ENCODE measurements around the gene FSIP1.

The FSIP1 gene

GRCh38 chr15:39752991-39753390, 29.6 kb downstream of the FSIP1 start:
- DNase-seq = no peak

- DNase-seq = no peak
Measured at GRCh38 chr15:39752246-39752645, 30.4 kb downstream of the FSIP1 start.

- peak; percentile 42 for DNase-seq
Measured at GRCh38 chr15:39748276-39748675, 34.4 kb downstream of the FSIP1 start.

GRCh38 chr15:39747326-39747725, 35.3 kb downstream of the FSIP1 start:
- DNase-seq = peak; percentile 41

- DNase-seq = no peak
Measured at GRCh38 chr15:39746714-39747276, 35.8 kb downstream of the FSIP1 start.

GRCh38 chr15:39746176-39746575, 36.5 kb downstream of the FSIP1 start:
- DNase-seq = no peak

- no peak for DNase-seq
Measured at GRCh38 chr15:39745415-39745814, 37.2 kb downstream of the FSIP1 start.

- no peak for DNase-seq
Measured at GRCh38 chr15:39744334-39745103, 38.1 kb downstream of the FSIP1 start.

GRCh38 chr15:39743611-39744010, 39.0 kb downstream of the FSIP1 start:
- DNase-seq = no peak

- DNase-seq = no peak
Measured at GRCh38 chr15:39741258-39741657, 41.4 kb downstream of the FSIP1 start.

GRCh38 chr15:39738998-39739397, 43.6 kb downstream of the FSIP1 start:
- no peak for DNase-seq

- no peak for DNase-seq
Measured at GRCh38 chr15:39737196-39737550, 45.5 kb downstream of the FSIP1 start.

- DNase-seq = no peak
Measured at GRCh38 chr15:39736412-39737195, 46.0 kb downstream of the FSIP1 start.

- no peak for DNase-seq
Measured at GRCh38 chr15:39735120-39735717, 47.4 kb downstream of the FSIP1 start.

GRCh38 chr15:39731266-39731665, 51.4 kb downstream of the FSIP1 start:
- DNase-seq = no peak

GRCh38 chr15:39730552-39730951, 52.1 kb downstream of the FSIP1 start:
- no peak for DNase-seq

- DNase-seq = no peak
Measured at GRCh38 chr15:39729500-39729899, 53.1 kb downstream of the FSIP1 start.

- peak; percentile 59 for DNase-seq
Measured at GRCh38 chr15:39728845-39729244, 53.8 kb downstream of the FSIP1 start.

- no peak for DNase-seq
Measured at GRCh38 chr15:39721893-39722292, 60.7 kb downstream of the FSIP1 start.

- peak; percentile 86 for DNase-seq
Measured at GRCh38 chr15:39720621-39721611, 61.7 kb downstream of the FSIP1 start.

- no peak for DNase-seq
Measured at GRCh38 chr15:39720081-39720480, 62.6 kb downstream of the FSIP1 start.

- no peak for DNase-seq
Measured at GRCh38 chr15:39719109-39719508, 63.5 kb downstream of the FSIP1 start.

Data from EL (cell line).